H1 (cell line): ENCODE results near the gene MARCHF3. TPM values are rescaled to one million over a fixed set of nuclear protein-coding genes. Genes with fewer than 3 reads are reported as not detected.

Experiments
- EZH2 ChIP-seq: fragments of 200-600 bp; sonication (generic); IDR thresholded peaks from 2 replicates; pipeline ENCODE4 v1.7.1; 2012; ENCODE audit warnings: low read depth, mild to moderate bottlenecking, moderate library complexity, low read length, inconsistent platforms; ENCODE audit not compliant: severe bottlenecking
- HDAC6 ChIP-seq: IDR thresholded peaks from one replicate; pipeline ENCODE4 v1.7.1; 2012; ENCODE audit warnings: low read depth, mild to moderate bottlenecking, inconsistent platforms, low read length, moderate library complexity
- JUND ChIP-seq: IDR thresholded peaks from 2 replicates; pipeline ENCODE4 v1.6.1; 2011; ENCODE audit warnings: mild to moderate bottlenecking, improper control_type of control experiment, low read length
- PHF8 ChIP-seq: fragments of 200-600 bp; sonication (generic); conservative IDR thresholded peaks from 2 replicates; pipeline ENCODE4 v1.7.1; 2012; ENCODE audit warnings: low read depth, mild to moderate bottlenecking, inconsistent platforms, low read length, moderate library complexity
- TAF1 ChIP-seq: IDR thresholded peaks from 2 replicates; pipeline ENCODE4 v1.6.1; 2011; ENCODE audit warnings: mild to moderate bottlenecking, low read depth, low read length
- ZNF274 ChIP-seq: IDR thresholded peaks from 2 replicates; pipeline ENCODE4 v1.7.0; 2012; ENCODE audit warnings: low read length, borderline replicate concordance; ENCODE audit errors: extremely low read depth
- polyA plus RNA-seq, 7 experiments: library from polyadenylated mRNA; depleted of rRNA in 3 of 7; stranded (reverse) in 5 of 7; unstranded in 2 of 7; fragments of >200 nt in 5 of 7; fragments of 200-250 nt in 2 of 7; gene quantifications; 1 replicate in 5 of 7; 2 replicates in 1 of 7; 4 replicates in 1 of 7; pipeline versions ENCODE4 v1.2.1 to v1.2.3, GENCODE V29; 2011 to 2013; ENCODE audit warnings: missing spikeins in 2 of 7, mixed read lengths in 2 of 7
- total RNA-seq: library from RNA; stranded (reverse); fragmentation: NEBNext Ultra II Directional; extraction: Animal tissue kit (Norgen Biotek cat#: 25700); gene quantifications from 2 replicates; pipeline ENCODE4 v1.2.1, GENCODE V29; 2021
- TF ChIP-seq, protein P1 (sequence below): fragments of 300-600 bp; sonication (generic); IDR thresholded peaks from 2 replicates; pipeline ENCODE4 v1.7.1; 2012; ENCODE audit warnings: low read length, moderate library complexity, mild to moderate bottlenecking, inconsistent platforms; ENCODE audit not compliant: insufficient replicate concordance

Gene MARCHF3
- total and polyA plus RNA-seq, 2 of the 8 experiments (the other 6 are each of a cell fraction or from before 2014, with no cell fraction given), result 12.0 to 16.9 TPM

GRCh38 chr5:127002390-127002789 is 28.0 kb downstream of the MARCHF3 start (continued):
- TF ChIP-seq, protein P1, sequence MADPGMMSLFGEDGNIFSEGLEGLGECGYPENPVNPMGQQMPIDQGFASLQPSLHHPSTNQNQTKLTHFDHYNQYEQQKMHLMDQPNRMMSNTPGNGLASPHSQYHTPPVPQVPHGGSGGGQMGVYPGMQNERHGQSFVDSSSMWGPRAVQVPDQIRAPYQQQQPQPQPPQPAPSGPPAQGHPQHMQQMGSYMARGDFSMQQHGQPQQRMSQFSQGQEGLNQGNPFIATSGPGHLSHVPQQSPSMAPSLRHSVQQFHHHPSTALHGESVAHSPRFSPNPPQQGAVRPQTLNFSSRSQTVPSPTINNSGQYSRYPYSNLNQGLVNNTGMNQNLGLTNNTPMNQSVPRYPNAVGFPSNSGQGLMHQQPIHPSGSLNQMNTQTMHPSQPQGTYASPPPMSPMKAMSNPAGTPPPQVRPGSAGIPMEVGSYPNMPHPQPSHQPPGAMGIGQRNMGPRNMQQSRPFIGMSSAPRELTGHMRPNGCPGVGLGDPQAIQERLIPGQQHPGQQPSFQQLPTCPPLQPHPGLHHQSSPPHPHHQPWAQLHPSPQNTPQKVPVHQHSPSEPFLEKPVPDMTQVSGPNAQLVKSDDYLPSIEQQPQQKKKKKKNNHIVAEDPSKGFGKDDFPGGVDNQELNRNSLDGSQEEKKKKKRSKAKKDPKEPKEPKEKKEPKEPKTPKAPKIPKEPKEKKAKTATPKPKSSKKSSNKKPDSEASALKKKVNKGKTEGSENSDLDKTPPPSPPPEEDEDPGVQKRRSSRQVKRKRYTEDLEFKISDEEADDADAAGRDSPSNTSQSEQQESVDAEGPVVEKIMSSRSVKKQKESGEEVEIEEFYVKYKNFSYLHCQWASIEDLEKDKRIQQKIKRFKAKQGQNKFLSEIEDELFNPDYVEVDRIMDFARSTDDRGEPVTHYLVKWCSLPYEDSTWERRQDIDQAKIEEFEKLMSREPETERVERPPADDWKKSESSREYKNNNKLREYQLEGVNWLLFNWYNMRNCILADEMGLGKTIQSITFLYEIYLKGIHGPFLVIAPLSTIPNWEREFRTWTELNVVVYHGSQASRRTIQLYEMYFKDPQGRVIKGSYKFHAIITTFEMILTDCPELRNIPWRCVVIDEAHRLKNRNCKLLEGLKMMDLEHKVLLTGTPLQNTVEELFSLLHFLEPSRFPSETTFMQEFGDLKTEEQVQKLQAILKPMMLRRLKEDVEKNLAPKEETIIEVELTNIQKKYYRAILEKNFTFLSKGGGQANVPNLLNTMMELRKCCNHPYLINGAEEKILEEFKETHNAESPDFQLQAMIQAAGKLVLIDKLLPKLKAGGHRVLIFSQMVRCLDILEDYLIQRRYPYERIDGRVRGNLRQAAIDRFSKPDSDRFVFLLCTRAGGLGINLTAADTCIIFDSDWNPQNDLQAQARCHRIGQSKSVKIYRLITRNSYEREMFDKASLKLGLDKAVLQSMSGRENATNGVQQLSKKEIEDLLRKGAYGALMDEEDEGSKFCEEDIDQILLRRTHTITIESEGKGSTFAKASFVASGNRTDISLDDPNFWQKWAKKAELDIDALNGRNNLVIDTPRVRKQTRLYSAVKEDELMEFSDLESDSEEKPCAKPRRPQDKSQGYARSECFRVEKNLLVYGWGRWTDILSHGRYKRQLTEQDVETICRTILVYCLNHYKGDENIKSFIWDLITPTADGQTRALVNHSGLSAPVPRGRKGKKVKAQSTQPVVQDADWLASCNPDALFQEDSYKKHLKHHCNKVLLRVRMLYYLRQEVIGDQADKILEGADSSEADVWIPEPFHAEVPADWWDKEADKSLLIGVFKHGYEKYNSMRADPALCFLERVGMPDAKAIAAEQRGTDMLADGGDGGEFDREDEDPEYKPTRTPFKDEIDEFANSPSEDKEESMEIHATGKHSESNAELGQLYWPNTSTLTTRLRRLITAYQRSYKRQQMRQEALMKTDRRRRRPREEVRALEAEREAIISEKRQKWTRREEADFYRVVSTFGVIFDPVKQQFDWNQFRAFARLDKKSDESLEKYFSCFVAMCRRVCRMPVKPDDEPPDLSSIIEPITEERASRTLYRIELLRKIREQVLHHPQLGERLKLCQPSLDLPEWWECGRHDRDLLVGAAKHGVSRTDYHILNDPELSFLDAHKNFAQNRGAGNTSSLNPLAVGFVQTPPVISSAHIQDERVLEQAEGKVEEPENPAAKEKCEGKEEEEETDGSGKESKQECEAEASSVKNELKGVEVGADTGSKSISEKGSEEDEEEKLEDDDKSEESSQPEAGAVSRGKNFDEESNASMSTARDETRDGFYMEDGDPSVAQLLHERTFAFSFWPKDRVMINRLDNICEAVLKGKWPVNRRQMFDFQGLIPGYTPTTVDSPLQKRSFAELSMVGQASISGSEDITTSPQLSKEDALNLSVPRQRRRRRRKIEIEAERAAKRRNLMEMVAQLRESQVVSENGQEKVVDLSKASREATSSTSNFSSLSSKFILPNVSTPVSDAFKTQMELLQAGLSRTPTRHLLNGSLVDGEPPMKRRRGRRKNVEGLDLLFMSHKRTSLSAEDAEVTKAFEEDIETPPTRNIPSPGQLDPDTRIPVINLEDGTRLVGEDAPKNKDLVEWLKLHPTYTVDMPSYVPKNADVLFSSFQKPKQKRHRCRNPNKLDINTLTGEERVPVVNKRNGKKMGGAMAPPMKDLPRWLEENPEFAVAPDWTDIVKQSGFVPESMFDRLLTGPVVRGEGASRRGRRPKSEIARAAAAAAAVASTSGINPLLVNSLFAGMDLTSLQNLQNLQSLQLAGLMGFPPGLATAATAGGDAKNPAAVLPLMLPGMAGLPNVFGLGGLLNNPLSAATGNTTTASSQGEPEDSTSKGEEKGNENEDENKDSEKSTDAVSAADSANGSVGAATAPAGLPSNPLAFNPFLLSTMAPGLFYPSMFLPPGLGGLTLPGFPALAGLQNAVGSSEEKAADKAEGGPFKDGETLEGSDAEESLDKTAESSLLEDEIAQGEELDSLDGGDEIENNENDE, result no peak
- TF ChIP-seq HDAC6 (no peak), TAF1 (no peak), ZNF274 (no peak), PHF8 (no peak), EZH2 (no peak), JUND (no peak)
